Measurements from ENCODE around the gene GPR18.

GPR18 gene

GRCh38 chr13:99226513-99226912, 31.7 kb downstream of the GPR18 start:
- ATAC-seq (ENCODE audit: low read depth): no peak
- Mint-ChIP-seq H3K4me3 (no peak overlapping the region), H3K9me3 (peaks cover 2% of the 10 kb centered on the region), H3K36me3 (peaks cover 15% of the 10 kb centered on the region), H3K27ac (no peak overlapping the region), H3K4me1 (peaks cover 57% of the 10 kb centered on the region), H3K27me3 (no peaks in the 10 kb centered on the region)
- DNase-seq (ENCODE audit: low spot score in 2 of 2): no peak

- peaks cover 2% of the 10 kb centered on the region for H3K9me3 Mint-ChIP-seq
- H3K4me3 Mint-ChIP-seq: no peak overlapping the region
- peaks cover 15% of the 10 kb centered on the region for H3K36me3 Mint-ChIP-seq
- ATAC-seq (ENCODE audit: low read depth) (no peak), DNase-seq (ENCODE audit: low spot score in 2 of 2) (no peak)
- H3K27ac Mint-ChIP-seq: no peak overlapping the region
- peaks cover 56% of the 10 kb centered on the region for H3K4me1 Mint-ChIP-seq
- no peaks in the 10 kb centered on the region for H3K27me3 Mint-ChIP-seq
Measured at GRCh38 chr13:99225078-99225477, 33.1 kb downstream of the GPR18 start.

- Mint-ChIP-seq H3K9me3 (peaks cover 2% of the 10 kb centered on the region), H3K27me3 (no peaks in the 10 kb centered on the region), H3K27ac (no peak overlapping the region), H3K36me3 (peaks cover 15% of the 10 kb centered on the region), H3K4me1 (peaks cover 52% of the 10 kb centered on the region), H3K4me3 (no peak overlapping the region)
- ATAC-seq (ENCODE audit: low read depth) (no peak), DNase-seq (ENCODE audit: low spot score in 2 of 2) (no peak)
Measured at GRCh38 chr13:99224021-99224420, 34.2 kb downstream of the GPR18 start.

GRCh38 chr13:99223587-99223986, 34.6 kb downstream of the GPR18 start:
- Mint-ChIP-seq H3K36me3 (peaks cover 15% of the 10 kb centered on the region), H3K4me3 (no peak overlapping the region), H3K9me3 (peaks cover 2% of the 10 kb centered on the region), H3K27ac (no peak overlapping the region), H3K4me1 (peaks cover 50% of the 10 kb centered on the region), H3K27me3 (no peaks in the 10 kb centered on the region)
- DNase-seq (ENCODE audit: low spot score in 2 of 2) (no peak), ATAC-seq (ENCODE audit: low read depth) (no peak)

GRCh38 chr13:99221567-99222239, 36.5 kb downstream of the GPR18 start:
- Mint-ChIP-seq H3K27ac (peak overlapping the region; percentile 7), H3K4me3 (no peak overlapping the region), H3K9me3 (peaks cover 2% of the 10 kb centered on the region), H3K4me1 (peaks cover 57% of the 10 kb centered on the region), H3K27me3 (no peaks in the 10 kb centered on the region), H3K36me3 (peaks cover 19% of the 10 kb centered on the region)
- ATAC-seq (ENCODE audit: low read depth) (no peak), DNase-seq (ENCODE audit: low spot score in 2 of 2) (no peak)

GRCh38 chr13:99220199-99220935, 37.8 kb downstream of the GPR18 start:
- Mint-ChIP-seq H3K27me3 (no peaks in the 10 kb centered on the region), H3K4me3 (no peak overlapping the region), H3K9me3 (peaks cover 2% of the 10 kb centered on the region), H3K36me3 (peaks cover 14% of the 10 kb centered on the region), H3K27ac (no peak overlapping the region), H3K4me1 (peaks cover 48% of the 10 kb centered on the region)
- peak; percentile 42 for ATAC-seq (ENCODE audit: low read depth)
- DNase-seq (ENCODE audit: low spot score in 2 of 2): no peak

GRCh38 chr13:99218969-99219368, 39.2 kb downstream of the GPR18 start:
- Mint-ChIP-seq H3K27ac (no peak overlapping the region), H3K36me3 (peaks cover 19% of the 10 kb centered on the region), H3K4me3 (no peak overlapping the region), H3K4me1 (peaks cover 54% of the 10 kb centered on the region), H3K9me3 (peaks cover 2% of the 10 kb centered on the region), H3K27me3 (no peaks in the 10 kb centered on the region)
- DNase-seq (ENCODE audit: low spot score in 2 of 2) (no peak), ATAC-seq (ENCODE audit: low read depth) (peak; percentile 59)

GRCh38 chr13:99218545-99218944, 39.6 kb downstream of the GPR18 start:
- Mint-ChIP-seq H3K27ac (no peak overlapping the region), H3K36me3 (peaks cover 20% of the 10 kb centered on the region), H3K4me1 (peaks cover 50% of the 10 kb centered on the region), H3K9me3 (peaks cover 2% of the 10 kb centered on the region), H3K4me3 (no peak overlapping the region), H3K27me3 (no peaks in the 10 kb centered on the region)
- ATAC-seq (ENCODE audit: low read depth) (no peak), DNase-seq (ENCODE audit: low spot score in 2 of 2) (no peak)

- Mint-ChIP-seq H3K4me3 (no peak overlapping the region), H3K27me3 (no peaks in the 10 kb centered on the region), H3K36me3 (peaks cover 16% of the 10 kb centered on the region), H3K27ac (no peak overlapping the region), H3K9me3 (peaks cover under 1% of the 10 kb centered on the region), H3K4me1 (peaks cover 46% of the 10 kb centered on the region)
- ATAC-seq (ENCODE audit: low read depth): no peak
- no peak for DNase-seq (ENCODE audit: low spot score in 2 of 2)
Measured at GRCh38 chr13:99218126-99218525, 40.1 kb downstream of the GPR18 start.

- H3K27ac Mint-ChIP-seq: no peak overlapping the region
- no peak for DNase-seq (ENCODE audit: low spot score in 2 of 2)
- H3K36me3 Mint-ChIP-seq: peaks cover 16% of the 10 kb centered on the region
- no peak overlapping the region for H3K4me3 Mint-ChIP-seq
- ATAC-seq (ENCODE audit: low read depth): no peak
- peaks cover 45% of the 10 kb centered on the region for H3K4me1 Mint-ChIP-seq
- no peaks in the 10 kb centered on the region for H3K27me3 Mint-ChIP-seq
- H3K9me3 Mint-ChIP-seq: no peaks in the 10 kb centered on the region
Measured at GRCh38 chr13:99217461-99218110, 40.6 kb downstream of the GPR18 start.

GRCh38 chr13:99215184-99215830, 42.9 kb downstream of the GPR18 start:
- peaks cover 16% of the 10 kb centered on the region for H3K36me3 Mint-ChIP-seq
- H3K9me3 Mint-ChIP-seq: no peaks in the 10 kb centered on the region
- ATAC-seq (ENCODE audit: low read depth) (no peak), DNase-seq (ENCODE audit: low spot score in 2 of 2) (no peak)
- H3K4me1 Mint-ChIP-seq: peaks cover 49% of the 10 kb centered on the region
- H3K27me3 Mint-ChIP-seq: no peaks in the 10 kb centered on the region
- no peak overlapping the region for H3K27ac Mint-ChIP-seq
- H3K4me3 Mint-ChIP-seq: peak overlapping the region; percentile 8

GRCh38 chr13:99214731-99215130, 43.4 kb downstream of the GPR18 start:
- Mint-ChIP-seq H3K4me1 (peaks cover 48% of the 10 kb centered on the region), H3K4me3 (peak overlapping the region; percentile 35), H3K27me3 (no peaks in the 10 kb centered on the region), H3K36me3 (peaks cover 16% of the 10 kb centered on the region), H3K9me3 (no peaks in the 10 kb centered on the region), H3K27ac (peak overlapping the region; percentile 10)
- ATAC-seq (ENCODE audit: low read depth) (no peak), DNase-seq (ENCODE audit: low spot score in 2 of 2) (no peak)

- ATAC-seq (ENCODE audit: low read depth) (peak; percentile 77), DNase-seq (ENCODE audit: low spot score in 2 of 2) (no peak)
- Mint-ChIP-seq H3K4me1 (peaks cover 48% of the 10 kb centered on the region), H3K9me3 (no peaks in the 10 kb centered on the region), H3K36me3 (peaks cover 18% of the 10 kb centered on the region), H3K27ac (peak overlapping the region; percentile 10), H3K27me3 (no peaks in the 10 kb centered on the region), H3K4me3 (peak overlapping the region; percentile 35)
Measured at GRCh38 chr13:99214232-99214631, 43.9 kb downstream of the GPR18 start.
